Measurements from ENCODE around the gene DBNDD1. TPM values are rescaled to one million over a fixed set of nuclear protein-coding genes. Genes with fewer than 3 reads are reported as not detected.
"Not testable (repeated sequence)": the region's sequence is repeated elsewhere in the genome, so short reads cannot be mapped to it uniquely, and the experiment has no call there.

Gene DBNDD1
- total RNA-seq, 6 experiments from 2014 or later = 1.9 to 2.6 (median 2.1) TPM

GRCh38 chr16:90001761-90002503, 17.3 kb downstream of the DBNDD1 start:
- Mint-ChIP-seq H3K4me3 (no peak overlapping the region), H3K9me3 (no peaks in the 10 kb centered on the region; the same call in 1 of the 2 replicates), H3K36me3 (ENCODE audit: low read depth) (peaks cover 14% of the 10 kb centered on the region), H3K27me3 (ENCODE audit: insufficient read depth) (peaks cover 3% of the 10 kb centered on the region; the same call in 1 of the 2 replicates), H3K27ac (no peak overlapping the region), H3K4me1 (ENCODE audit: low read depth) (no peaks in the 10 kb centered on the region)
- no peak for DNase-seq
- no peak for TF ChIP-seq CTCF (IDR thresholded peaks at IDR 0.05)

DNA sequence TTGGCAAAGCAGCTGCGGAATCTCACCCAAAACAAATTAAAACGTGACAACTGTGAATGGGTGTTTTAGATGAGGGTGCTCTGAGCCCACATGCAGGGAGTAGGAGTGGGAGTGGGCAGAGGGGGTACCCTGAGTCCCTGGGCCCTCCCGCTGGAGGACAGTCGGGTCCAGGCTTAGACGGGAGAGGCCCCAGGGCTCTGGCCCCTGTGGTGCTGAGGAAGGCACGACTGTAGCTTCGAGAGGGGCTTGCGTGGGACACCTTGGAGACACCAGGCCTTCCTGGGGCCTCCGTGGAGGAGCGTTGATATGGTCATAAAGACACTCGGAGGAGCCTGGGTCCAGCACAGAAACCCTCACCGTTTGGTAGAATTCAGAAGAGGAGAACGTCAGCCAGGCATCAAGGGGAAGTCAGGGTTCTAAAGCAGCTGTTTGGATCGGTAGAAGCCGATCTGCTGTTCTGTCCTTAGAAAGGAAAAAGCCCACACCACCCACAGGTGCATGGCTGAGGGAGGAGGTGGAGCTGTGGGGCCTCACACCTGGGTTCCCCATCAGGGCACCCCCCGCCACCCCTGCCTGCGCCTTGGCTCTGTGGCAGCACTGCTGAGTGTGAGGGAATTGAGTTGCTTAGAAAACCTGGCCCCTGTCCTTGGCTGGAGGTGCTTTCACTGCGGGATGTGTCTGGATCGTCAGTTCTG, 18.4 kb downstream of the DBNDD1 start:
- H3K4me1 Mint-ChIP-seq (ENCODE audit: low read depth) = no peaks in the 10 kb centered on the region
- no peak for TF ChIP-seq CTCF (IDR thresholded peaks at IDR 0.05)
- no peak overlapping the region for H3K4me3 Mint-ChIP-seq
- H3K27me3 Mint-ChIP-seq (ENCODE audit: insufficient read depth) = peaks cover 9% of the 10 kb centered on the region
- H3K9me3 Mint-ChIP-seq = peaks cover 10% of the 10 kb centered on the region
- H3K36me3 Mint-ChIP-seq (ENCODE audit: low read depth) = peaks cover 22% of the 10 kb centered on the region
- no peak overlapping the region for H3K27ac Mint-ChIP-seq
- DNase-seq = no peak

DNA sequence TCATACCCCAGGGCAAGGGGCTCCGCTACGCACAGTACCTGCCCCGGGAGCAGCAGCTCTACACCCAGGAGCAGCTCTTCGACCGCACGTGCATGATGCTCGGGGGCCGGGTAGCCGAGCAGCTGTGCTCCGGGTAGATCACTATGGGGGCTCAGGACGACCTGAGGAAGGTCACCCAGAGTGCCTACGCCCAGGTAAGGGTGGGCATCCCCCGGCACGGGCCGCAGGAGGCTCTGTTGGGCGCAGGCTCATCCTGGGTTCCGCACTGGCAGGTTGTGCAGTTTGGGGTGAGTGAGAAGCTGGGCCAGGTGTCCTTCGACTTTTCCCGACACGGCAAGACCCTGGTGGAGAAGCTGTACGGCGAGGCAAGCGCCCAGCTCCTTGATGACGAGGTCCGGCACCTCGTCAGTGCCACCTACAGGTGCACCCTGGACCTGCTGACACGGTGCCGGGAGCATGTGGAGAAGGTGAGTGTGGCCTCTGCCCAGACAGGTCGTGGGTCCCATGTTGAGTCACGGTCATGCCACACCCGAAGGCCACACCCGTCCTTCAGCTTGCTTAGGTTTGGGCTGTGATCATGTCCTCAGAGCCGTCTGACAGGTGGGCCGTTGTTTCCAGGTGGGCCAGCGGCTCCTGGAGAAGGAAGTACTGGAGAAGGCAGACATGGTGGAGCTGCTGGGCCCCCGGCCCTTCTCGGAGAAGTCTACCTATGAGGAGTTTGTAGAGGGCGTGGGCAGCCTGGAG, 19.3 kb downstream of the DBNDD1 start:
- H3K4me3 Mint-ChIP-seq = no peak overlapping the region
- no peak overlapping the region for H3K27ac Mint-ChIP-seq
- H3K9me3 Mint-ChIP-seq = peaks cover 19% of the 10 kb centered on the region
- DNase-seq = no peak
- no peaks in the 10 kb centered on the region for H3K4me1 Mint-ChIP-seq (ENCODE audit: low read depth)
- peaks cover 18% of the 10 kb centered on the region for H3K27me3 Mint-ChIP-seq (ENCODE audit: insufficient read depth)
- TF ChIP-seq CTCF (IDR thresholded peaks at IDR 0.05) = peak; percentile 32
- H3K36me3 Mint-ChIP-seq (ENCODE audit: low read depth) = peaks cover 31% of the 10 kb centered on the region

DNA sequence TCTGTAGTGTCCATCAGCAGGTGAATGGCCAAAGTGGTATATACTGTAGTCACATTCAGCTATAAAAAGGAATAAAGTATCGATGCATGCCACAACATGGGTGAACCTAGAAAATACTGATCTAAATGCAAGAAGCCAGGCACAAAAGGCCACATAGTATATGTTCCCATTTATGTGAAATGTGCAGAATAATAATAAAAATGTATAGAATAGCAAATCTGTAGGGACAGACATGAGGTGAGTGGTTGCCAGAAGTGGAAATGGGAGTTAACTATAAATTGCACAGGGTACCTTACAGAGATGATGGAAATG, 23.1 kb downstream of the DBNDD1 start:
- no peak for DNase-seq
- no peak for TF ChIP-seq CTCF (IDR thresholded peaks at IDR 0.05)
- H3K4me3 Mint-ChIP-seq = peak overlapping the region; percentile 65
- H3K36me3 Mint-ChIP-seq (ENCODE audit: low read depth) = peaks cover 56% of the 10 kb centered on the region
- peaks cover 40% of the 10 kb centered on the region for H3K27me3 Mint-ChIP-seq (ENCODE audit: insufficient read depth)
- H3K27ac Mint-ChIP-seq = peak overlapping the region; percentile 94
- H3K4me1 Mint-ChIP-seq (ENCODE audit: low read depth) = no peaks in the 10 kb centered on the region
- peaks cover 43% of the 10 kb centered on the region for H3K9me3 Mint-ChIP-seq

GRCh38 chr16:89995475-89996177, 23.6 kb downstream of the DBNDD1 start:
- Mint-ChIP-seq H3K4me3 (peak overlapping the region; percentile 65), H3K27ac (peak overlapping the region; percentile 94), H3K27me3 (ENCODE audit: insufficient read depth) (peaks cover 40% of the 10 kb centered on the region), H3K36me3 (ENCODE audit: low read depth) (peaks cover 61% of the 10 kb centered on the region), H3K9me3 (peaks cover 43% of the 10 kb centered on the region)
- peak; percentile 69 for DNase-seq
- H3K4me1 Mint-ChIP-seq (ENCODE audit: low read depth) = not testable (repeated sequence)

DNA sequence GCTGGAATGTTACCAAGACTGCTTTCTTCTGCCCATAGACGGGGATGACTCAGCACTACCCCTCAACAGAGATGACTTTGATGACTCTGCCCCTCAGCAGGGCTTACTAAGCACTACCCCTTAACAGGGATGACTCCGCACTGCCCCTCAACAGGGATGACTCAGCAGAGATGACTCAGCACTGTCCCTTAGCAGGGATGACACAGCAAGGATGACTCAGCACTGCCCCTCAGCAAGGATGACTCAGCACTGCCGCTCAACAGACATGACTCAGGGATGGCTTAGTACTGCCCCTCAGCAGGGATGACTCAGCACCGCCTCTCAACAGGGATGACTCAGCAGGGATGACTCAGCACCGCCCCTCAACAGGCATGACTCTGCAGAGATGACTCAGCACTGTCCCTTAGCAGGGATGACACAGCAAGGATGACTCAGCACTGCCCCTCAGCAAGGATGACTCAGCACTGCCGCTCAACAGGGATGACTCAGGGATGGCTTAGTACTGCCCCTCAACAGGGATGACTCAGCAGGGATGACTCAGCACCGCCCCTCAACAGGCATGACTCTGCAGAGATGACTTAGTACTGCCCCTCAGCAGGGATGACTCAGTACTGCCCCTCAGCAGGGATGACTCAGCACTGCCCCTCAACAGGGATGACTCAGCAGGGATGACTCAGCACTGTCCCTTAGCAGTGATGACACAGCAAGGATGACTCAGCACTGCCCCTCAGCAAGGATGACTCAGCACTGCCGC, 24.4 kb downstream of the DBNDD1 start:
- H3K4me1 Mint-ChIP-seq (ENCODE audit: low read depth) = not testable (repeated sequence)
- Mint-ChIP-seq H3K4me3 (peak overlapping the region; percentile 65), H3K36me3 (ENCODE audit: low read depth) (peaks cover 59% of the 10 kb centered on the region), H3K27me3 (ENCODE audit: insufficient read depth) (peaks cover 40% of the 10 kb centered on the region), H3K27ac (peak overlapping the region; percentile 94), H3K9me3 (peaks cover 43% of the 10 kb centered on the region)
- peak; percentile 73 for DNase-seq

All from HFFc6 (cell line).